ENCODE measurements around the gene CIB1. TPM values are rescaled to one million over a fixed set of nuclear protein-coding genes. Genes with fewer than 3 reads are reported as not detected.

CIB1 gene
- total and polyA plus RNA-seq, 5 donors from 2014 or later = 148 to 263 (median 216) TPM

- peaks cover 23% of the 10 kb centered on the region for H3K36me3 Mint-ChIP-seq
- peaks cover 7% of the 10 kb centered on the region for H3K4me1 ChIP-seq (ENCODE audit: control insufficient read depth, insufficient read depth, low read length, poor library complexity, severe bottlenecking)
- H3K9me3 ChIP-seq (ENCODE audit: control insufficient read depth in 2 of 2, low read length in 2 of 2) = no peaks in the 10 kb centered on the region
- H3K27me3 ChIP-seq (ENCODE audit: control insufficient read depth, insufficient read depth, low read length) = no peaks in the 10 kb centered on the region
- peaks cover 14% of the 10 kb centered on the region for H3K36me3 ChIP-seq (ENCODE audit: control insufficient read depth, insufficient read depth, low read length)
- peak overlapping the region in 1 of 3 donors; percentile 89 for H3K27ac Mint-ChIP-seq
- H3K27ac ChIP-seq (ENCODE audit: insufficient read depth, low read length, poor library complexity, severe bottlenecking) = no peak overlapping the region
- peak overlapping the region in 2 of 4 donors; percentile 33 to 52 for H3K4me3 Mint-ChIP-seq
- H3K27me3 Mint-ChIP-seq = no peaks in the 10 kb centered on the region
- ATAC-seq (ENCODE audit: low read depth in 2 of 2) = no peak
- DNase-seq = no peak
- peaks cover 5 to 29% (median 12%) of the 10 kb centered on the region in 4 donors for H3K4me1 Mint-ChIP-seq
- H3K9me3 Mint-ChIP-seq = no peaks in the 10 kb centered on the region
- no peak overlapping the region for H3K4me3 ChIP-seq (ENCODE audit: low read depth, low read length)
Measured at GRCh38 chr15:90239371-90239770, 5.6 kb upstream of the CIB1 start.

- H3K36me3 ChIP-seq (ENCODE audit: control insufficient read depth, insufficient read depth, low read length) = peaks cover 20% of the 10 kb centered on the region
Measured at GRCh38 chr15:90234096-90234988, 601 bp upstream of the CIB1 start, which contains the start of gene GDPGP1. Gene GDPGP1, plus strand, starts transcription at chr15:90234209. Its CDS starts 6,700 bp downstream, at chr15:90240909.

DNA sequence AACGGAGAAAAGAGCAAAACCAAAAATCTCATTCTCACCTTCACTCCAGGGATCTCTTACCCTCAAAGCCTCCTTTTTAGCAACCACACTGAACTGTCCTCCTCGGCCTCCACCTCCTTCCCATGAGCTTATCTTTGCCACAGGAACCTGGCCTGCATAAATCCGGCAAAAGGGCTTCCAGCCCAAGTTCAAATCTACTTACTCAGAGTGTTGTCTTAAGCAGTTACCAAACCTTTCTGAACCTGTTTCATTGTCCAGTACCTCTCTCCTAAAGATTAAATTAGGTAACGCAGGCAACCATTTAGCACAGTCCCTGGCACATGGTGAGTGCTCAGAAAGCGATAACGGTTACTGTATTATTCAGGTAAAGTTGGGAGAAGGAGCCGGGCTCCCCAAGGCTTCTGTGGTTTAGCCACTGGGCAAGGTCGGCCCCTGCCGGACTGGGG is 777 bp downstream of the CIB1 start:
- Histone ChIP-seq H3K36me3 (ENCODE audit: control insufficient read depth, insufficient read depth, low read length) (peaks cover 21% of the 10 kb centered on the region), H3K4me3 (ENCODE audit: low read depth, low read length) (peak overlapping the region; percentile 88), H3K27me3 (ENCODE audit: control insufficient read depth, insufficient read depth, low read length) (no peaks in the 10 kb centered on the region), H3K4me1 (ENCODE audit: control insufficient read depth, insufficient read depth, low read length, poor library complexity, severe bottlenecking) (peaks cover 51% of the 10 kb centered on the region), H3K27ac (ENCODE audit: insufficient read depth, low read length, poor library complexity, severe bottlenecking) (peak overlapping the region; percentile 96), H3K9me3 (ENCODE audit: control insufficient read depth in 2 of 2, low read length in 2 of 2) (no peaks in the 10 kb centered on the region)
- Mint-ChIP-seq H3K4me1 (peaks cover 9 to 61% (median 38%) of the 10 kb centered on the region in 4 donors), H3K9me3 (no peaks in the 10 kb centered on the region), H3K36me3 (peaks cover 21% of the 10 kb centered on the region), H3K27me3 (no peaks in the 10 kb centered on the region), H3K4me3 (peak overlapping the region; percentile 86 to 92 (median 90)), H3K27ac (peak overlapping the region; percentile 80 to 100 (median 98))
- no peak for ATAC-seq (ENCODE audit: low read depth in 2 of 2)
- peak in 1 of 3 donors; percentile 36 for DNase-seq

More at GRCh38 chr15:90234096-90234988, 601 bp upstream of the CIB1 start, which contains the start of gene GDPGP1:
- peak in 1 of 3 donors; percentile 97 for DNase-seq
- peak within 1 kb of the TSS; percentile 96 for H3K27ac ChIP-seq (ENCODE audit: insufficient read depth, low read length, poor library complexity, severe bottlenecking)
- H3K9me3 Mint-ChIP-seq = no peaks in the 10 kb centered on the region
- peaks cover 27% of the 10 kb centered on the region for H3K36me3 Mint-ChIP-seq
- H3K4me3 ChIP-seq (ENCODE audit: low read depth, low read length) = peak within 1 kb of the TSS; percentile 91
- peak; percentile 68 to 69 for ATAC-seq (ENCODE audit: low read depth in 2 of 2)
- no peaks in the 10 kb centered on the region for H3K27me3 ChIP-seq (ENCODE audit: control insufficient read depth, insufficient read depth, low read length)
- no peaks in the 10 kb centered on the region for H3K9me3 ChIP-seq (ENCODE audit: control insufficient read depth in 2 of 2, low read length in 2 of 2)
- H3K4me1 ChIP-seq (ENCODE audit: control insufficient read depth, insufficient read depth, low read length, poor library complexity, severe bottlenecking) = peaks cover 47% of the 10 kb centered on the region
- peaks cover 11 to 67% (median 37%) of the 10 kb centered on the region in 4 donors for H3K4me1 Mint-ChIP-seq
- peak within 1 kb of the TSS; percentile 90 to 95 (median 91) for H3K4me3 Mint-ChIP-seq
- H3K27me3 Mint-ChIP-seq = no peaks in the 10 kb centered on the region
- peak within 1 kb of the TSS; percentile 94 to 100 (median 98) for H3K27ac Mint-ChIP-seq

- Mint-ChIP-seq H3K9me3 (no peaks in the 10 kb centered on the region), H3K4me1 (peaks cover 9 to 61% (median 38%) of the 10 kb centered on the region in 4 donors), H3K27me3 (no peaks in the 10 kb centered on the region), H3K27ac (peak overlapping the region; percentile 98 to 100 (median 100)), H3K36me3 (peaks cover 18% of the 10 kb centered on the region), H3K4me3 (peak overlapping the region; percentile 86 to 92 (median 90))
- no peaks in the 10 kb centered on the region for H3K9me3 ChIP-seq (ENCODE audit: control insufficient read depth in 2 of 2, low read length in 2 of 2)
- ATAC-seq (ENCODE audit: low read depth in 2 of 2) (no peak), DNase-seq (no peak)
- H3K27ac ChIP-seq (ENCODE audit: insufficient read depth, low read length, poor library complexity, severe bottlenecking) = peak overlapping the region; percentile 96
- no peaks in the 10 kb centered on the region for H3K27me3 ChIP-seq (ENCODE audit: control insufficient read depth, insufficient read depth, low read length)
- H3K36me3 ChIP-seq (ENCODE audit: control insufficient read depth, insufficient read depth, low read length) = peaks cover 25% of the 10 kb centered on the region
- H3K4me1 ChIP-seq (ENCODE audit: control insufficient read depth, insufficient read depth, low read length, poor library complexity, severe bottlenecking) = peaks cover 51% of the 10 kb centered on the region
- peak overlapping the region; percentile 74 for H3K4me3 ChIP-seq (ENCODE audit: low read depth, low read length)
Measured at GRCh38 chr15:90232196-90232595, 1.5 kb downstream of the CIB1 start.

- Histone ChIP-seq H3K27ac (ENCODE audit: insufficient read depth, low read length, poor library complexity, severe bottlenecking) (peak overlapping the region; percentile 96), H3K9me3 (ENCODE audit: control insufficient read depth in 2 of 2, low read length in 2 of 2) (no peaks in the 10 kb centered on the region), H3K36me3 (ENCODE audit: control insufficient read depth, insufficient read depth, low read length) (peaks cover 25% of the 10 kb centered on the region), H3K27me3 (ENCODE audit: control insufficient read depth, insufficient read depth, low read length) (no peaks in the 10 kb centered on the region), H3K4me3 (ENCODE audit: low read depth, low read length) (peak overlapping the region; percentile 74), H3K4me1 (ENCODE audit: control insufficient read depth, insufficient read depth, low read length, poor library complexity, severe bottlenecking) (peaks cover 51% of the 10 kb centered on the region)
- DNase-seq = peak; percentile 78 to 92 (median 88)
- Mint-ChIP-seq H3K27me3 (no peaks in the 10 kb centered on the region), H3K9me3 (no peaks in the 10 kb centered on the region), H3K4me1 (peaks cover 9 to 60% (median 37%) of the 10 kb centered on the region in 4 donors), H3K36me3 (peaks cover 18% of the 10 kb centered on the region), H3K4me3 (peak overlapping the region; percentile 86 to 92 (median 90)), H3K27ac (peak overlapping the region; percentile 98 to 100 (median 100))
- ATAC-seq (ENCODE audit: low read depth in 2 of 2) = peak; percentile 69 to 72
Measured at GRCh38 chr15:90231028-90232017, 2.4 kb downstream of the CIB1 start.

GRCh38 chr15:90230610-90231009 is 3.1 kb downstream of the CIB1 start:
- H3K4me1 Mint-ChIP-seq = peaks cover 9 to 53% (median 35%) of the 10 kb centered on the region in 4 donors
- H3K27ac Mint-ChIP-seq = peak overlapping the region; percentile 98 to 100 (median 100)
- no peaks in the 10 kb centered on the region for H3K9me3 Mint-ChIP-seq
- H3K27me3 ChIP-seq (ENCODE audit: control insufficient read depth, insufficient read depth, low read length) = no peaks in the 10 kb centered on the region
- peak overlapping the region; percentile 96 for H3K27ac ChIP-seq (ENCODE audit: insufficient read depth, low read length, poor library complexity, severe bottlenecking)
- no peak for DNase-seq
- peak overlapping the region; percentile 74 for H3K4me3 ChIP-seq (ENCODE audit: low read depth, low read length)
- peaks cover 51% of the 10 kb centered on the region for H3K4me1 ChIP-seq (ENCODE audit: control insufficient read depth, insufficient read depth, low read length, poor library complexity, severe bottlenecking)
- peaks cover 27% of the 10 kb centered on the region for H3K36me3 ChIP-seq (ENCODE audit: control insufficient read depth, insufficient read depth, low read length)
- H3K36me3 Mint-ChIP-seq = peaks cover 14% of the 10 kb centered on the region
- no peaks in the 10 kb centered on the region for H3K27me3 Mint-ChIP-seq
- no peak for ATAC-seq (ENCODE audit: low read depth in 2 of 2)
- peak overlapping the region; percentile 86 to 92 (median 90) for H3K4me3 Mint-ChIP-seq
- no peaks in the 10 kb centered on the region for H3K9me3 ChIP-seq (ENCODE audit: control insufficient read depth in 2 of 2, low read length in 2 of 2)

GRCh38 chr15:90230071-90230494 is 3.7 kb downstream of the CIB1 start:
- Histone ChIP-seq H3K9me3 (ENCODE audit: control insufficient read depth in 2 of 2, low read length in 2 of 2) (no peaks in the 10 kb centered on the region), H3K27me3 (ENCODE audit: control insufficient read depth, insufficient read depth, low read length) (no peaks in the 10 kb centered on the region), H3K27ac (ENCODE audit: insufficient read depth, low read length, poor library complexity, severe bottlenecking) (peak overlapping the region; percentile 96), H3K36me3 (ENCODE audit: control insufficient read depth, insufficient read depth, low read length) (peaks cover 31% of the 10 kb centered on the region), H3K4me1 (ENCODE audit: control insufficient read depth, insufficient read depth, low read length, poor library complexity, severe bottlenecking) (peaks cover 50% of the 10 kb centered on the region), H3K4me3 (ENCODE audit: low read depth, low read length) (peak overlapping the region; percentile 74)
- Mint-ChIP-seq H3K9me3 (no peaks in the 10 kb centered on the region), H3K4me3 (peak overlapping the region; percentile 86 to 92 (median 90)), H3K27me3 (no peaks in the 10 kb centered on the region), H3K4me1 (peaks cover 9 to 49% (median 34%) of the 10 kb centered on the region in 4 donors), H3K36me3 (peaks cover 14% of the 10 kb centered on the region), H3K27ac (peak overlapping the region in 2 of 3 donors; percentile 98 to 100)
- DNase-seq (no peak), ATAC-seq (ENCODE audit: low read depth in 2 of 2) (no peak)
